GM23338 (cell line): Measurements from ENCODE around the gene FUT4. TPM values are rescaled to one million over a fixed set of nuclear protein-coding genes. Genes with fewer than 3 reads are reported as not detected.
"Not testable (repeated sequence)": the region's sequence is repeated elsewhere in the genome, so short reads cannot be mapped to it uniquely, and the experiment has no call there.

Source experiments
- ATAC-seq: fragments of 200-7000 bp; cut with Tn5 transposase; 3 replicates; pipeline ENCODE4 v1.9.1; 2020
- DNase-seq: peaks from one replicate; pipeline ENCODE4 v3.0.0-alpha.2; 2015; ENCODE audit warnings: low spot score
- H2AFZ ChIP-seq: fragments of 200-600 bp; sonication (generic); 2 replicates; pipeline ENCODE4 v1.8.0; 2016; ENCODE audit warnings: antibody characterized with exemption, mild to moderate bottlenecking, moderate library complexity
- H3F3A ChIP-seq: fragments of 200-600 bp; sonication (generic); replicated peaks from 2 replicates; pipeline ENCODE4 v1.8.0; 2017; ENCODE audit warnings: antibody characterized with exemption, mixed run types, low read depth
- H3K27ac ChIP-seq: fragments of 200-600 bp; sonication (generic); 2 replicates; pipeline ENCODE4 v1.6.1; 2016; ENCODE audit warnings: low read depth
- H3K27me3 ChIP-seq: fragments of 200-600 bp; sonication (generic); 2 replicates; pipeline ENCODE4 v1.8.0; 2016; ENCODE audit warnings: mild to moderate bottlenecking, mixed run types, moderate library complexity; ENCODE audit not compliant: insufficient read depth
- H3K36me3 ChIP-seq: fragments of 200-600 bp; sonication (generic); 2 replicates; pipeline ENCODE4 v1.8.0; 2016; ENCODE audit warnings: mild to moderate bottlenecking; ENCODE audit not compliant: insufficient read depth
- H3K4me1 ChIP-seq: fragments of 200-600 bp; sonication (generic); 2 replicates; pipeline ENCODE4 v1.8.0; 2016; ENCODE audit warnings: mild to moderate bottlenecking, moderate library complexity; ENCODE audit not compliant: insufficient read depth
- H3K4me2 ChIP-seq: fragments of 200-600 bp; sonication (generic); 2 replicates; pipeline ENCODE4 v1.7.1; 2017; ENCODE audit warnings: mixed run types
- H3K4me3 ChIP-seq: fragments of 200-600 bp; sonication (generic); 2 replicates; pipeline ENCODE4 v1.6.1; 2016; ENCODE audit warnings: mixed run types
- H3K79me2 ChIP-seq: fragments of 200-600 bp; sonication (generic); replicated peaks from 2 replicates; pipeline ENCODE4 v1.8.0; 2017; ENCODE audit warnings: mild to moderate bottlenecking; ENCODE audit not compliant: insufficient read depth
- H3K9me2 ChIP-seq: fragments of 200-600 bp; sonication (generic); 2 replicates; pipeline ENCODE4 v1.8.0; 2017; ENCODE audit not compliant: insufficient read depth
- H4K20me1 ChIP-seq: fragments of 200-600 bp; sonication (generic); replicated peaks from 2 replicates; pipeline ENCODE4 v1.8.0; 2017; ENCODE audit warnings: mild to moderate bottlenecking; ENCODE audit not compliant: insufficient read depth
- H3K27ac Mint-ChIP-seq: 2 replicates; pipeline ENCODE4 v1.8.0; 2020; ENCODE audit warnings: inconsistent platforms, mild to moderate bottlenecking, moderate library complexity, mixed read lengths
- H3K27me3 Mint-ChIP-seq: 3 replicates; pipeline ENCODE4 v1.8.0; 2022; ENCODE audit warnings: low read depth, mild to moderate bottlenecking, moderate library complexity, mixed read lengths, inconsistent platforms; ENCODE audit not compliant: insufficient read depth, poor library complexity
- H3K36me3 Mint-ChIP-seq: 3 replicates; pipeline ENCODE4 v1.8.0; 2021; ENCODE audit warnings: low read depth, mild to moderate bottlenecking, inconsistent platforms, moderate library complexity, mixed read lengths
- H3K4me1 Mint-ChIP-seq: 3 replicates; pipeline ENCODE4 v1.8.0; 2020; ENCODE audit warnings: mild to moderate bottlenecking, inconsistent platforms, mixed read lengths
- H3K4me3 Mint-ChIP-seq: 3 replicates; pipeline ENCODE4 v1.8.0; 2021; ENCODE audit warnings: moderate library complexity, mild to moderate bottlenecking, inconsistent platforms, mixed read lengths
- H3K9me3 Mint-ChIP-seq: 3 replicates; pipeline ENCODE4 v1.8.0; 2020; ENCODE audit warnings: moderate library complexity, mild to moderate bottlenecking, inconsistent platforms, mixed read lengths
- CREB1 ChIP-seq: fragments of 250-450 bp; sonication (Bioruptor Pico); IDR thresholded peaks from 2 replicates; pipeline ENCODE4 v1.5.0; 2020; ENCODE audit warnings: low read depth, mild to moderate bottlenecking, moderate library complexity
- EZH2phosphoT487 ChIP-seq: fragments of 200-600 bp; sonication (generic); IDR thresholded peaks from one replicate; pipeline ENCODE4 v1.8.1; 2018; ENCODE audit warnings: antibody characterized with exemption; ENCODE audit not compliant: unreplicated experiment
- JUNB ChIP-seq: IDR thresholded peaks from one replicate; pipeline ENCODE4 v1.6.1; 2016; ENCODE audit warnings: antibody characterized with exemption; ENCODE audit not compliant: unreplicated experiment
- NANOG ChIP-seq: IDR thresholded peaks from 2 replicates; pipeline ENCODE4 v1.6.1; 2016; ENCODE audit warnings: antibody characterized with exemption, borderline replicate concordance
- POLR2AphosphoS5 ChIP-seq: IDR thresholded peaks from 2 replicates; pipeline ENCODE4 v1.6.1; 2016; ENCODE audit warnings: antibody characterized with exemption, low read depth
- STAT1 ChIP-seq: IDR thresholded peaks from one replicate; pipeline ENCODE4 v1.6.1; 2016; ENCODE audit warnings: antibody characterized with exemption; ENCODE audit not compliant: unreplicated experiment
- ZNF331 ChIP-seq: fragments of 250-450 bp; sonication (Bioruptor Pico); IDR thresholded peaks from 2 replicates; pipeline ENCODE4 v1.5.0; 2020; ENCODE audit warnings: low read depth, mild to moderate bottlenecking, moderate library complexity
- polyA plus RNA-seq: library from polyadenylated mRNA; unstranded; fragments of >200 nt; fragmentation: Nextera tagmentation; extraction: Ambion mirVana; gene quantifications from 2 replicates; pipeline ENCODE4 v1.2.1, GENCODE V29; 2016
- total RNA-seq: library from RNA; depleted of rRNA; stranded (reverse); fragments of >200 nt; shearing (Covaris generic); gene quantifications from 2 replicates; pipeline ENCODE4 v1.2.3, GENCODE V29; 2014
- TF ChIP-seq, protein P1 (sequence below): IDR thresholded peaks from one replicate; pipeline ENCODE4 v1.6.1; 2018; ENCODE audit warnings: antibody characterized with exemption; ENCODE audit not compliant: unreplicated experiment
- TF ChIP-seq, protein P2 (sequence below), 2 experiments: fragments of 200-600 bp in 1 of 2; sonication (generic) in 1 of 2; conservative IDR thresholded peaks; 2 replicates each; pipeline versions ENCODE4 v1.5.1 to v1.6.1; 2016 to 2017; ENCODE audit warnings: antibody characterized with exemption in 2 of 2, low read depth in 2 of 2, mild to moderate bottlenecking in 2 of 2, moderate library complexity in 1 of 2
- TF ChIP-seq, protein P3 (sequence below): IDR thresholded peaks from 2 replicates; pipeline ENCODE4 v1.6.1; 2016; ENCODE audit warnings: antibody characterized with exemption

The FUT4 gene
- total and polyA plus RNA-seq, 2 experiments from 2014 or later: 2.4 to 7.4 TPM

DNA sequence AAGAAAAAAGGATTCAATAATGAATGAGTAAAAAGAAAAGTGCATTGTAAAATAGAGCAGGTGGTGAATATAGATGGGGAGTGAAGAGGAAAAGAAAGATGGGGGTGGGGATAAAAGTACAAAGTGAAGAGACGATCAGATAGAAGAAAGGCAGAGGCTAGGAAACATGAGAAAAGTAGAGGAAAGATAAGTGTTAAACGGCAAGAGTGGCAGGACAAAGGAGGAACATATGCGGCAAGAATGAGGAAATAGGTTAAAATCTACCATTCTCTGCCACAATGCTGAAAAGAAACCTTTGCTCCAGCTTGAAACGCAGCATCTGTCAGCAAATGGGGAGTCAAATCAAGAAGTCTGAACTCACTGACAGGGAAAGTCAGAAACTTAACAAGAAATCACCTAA lies 6.8 kb downstream of the FUT4 start (continued):
- TF ChIP-seq, protein P1, sequence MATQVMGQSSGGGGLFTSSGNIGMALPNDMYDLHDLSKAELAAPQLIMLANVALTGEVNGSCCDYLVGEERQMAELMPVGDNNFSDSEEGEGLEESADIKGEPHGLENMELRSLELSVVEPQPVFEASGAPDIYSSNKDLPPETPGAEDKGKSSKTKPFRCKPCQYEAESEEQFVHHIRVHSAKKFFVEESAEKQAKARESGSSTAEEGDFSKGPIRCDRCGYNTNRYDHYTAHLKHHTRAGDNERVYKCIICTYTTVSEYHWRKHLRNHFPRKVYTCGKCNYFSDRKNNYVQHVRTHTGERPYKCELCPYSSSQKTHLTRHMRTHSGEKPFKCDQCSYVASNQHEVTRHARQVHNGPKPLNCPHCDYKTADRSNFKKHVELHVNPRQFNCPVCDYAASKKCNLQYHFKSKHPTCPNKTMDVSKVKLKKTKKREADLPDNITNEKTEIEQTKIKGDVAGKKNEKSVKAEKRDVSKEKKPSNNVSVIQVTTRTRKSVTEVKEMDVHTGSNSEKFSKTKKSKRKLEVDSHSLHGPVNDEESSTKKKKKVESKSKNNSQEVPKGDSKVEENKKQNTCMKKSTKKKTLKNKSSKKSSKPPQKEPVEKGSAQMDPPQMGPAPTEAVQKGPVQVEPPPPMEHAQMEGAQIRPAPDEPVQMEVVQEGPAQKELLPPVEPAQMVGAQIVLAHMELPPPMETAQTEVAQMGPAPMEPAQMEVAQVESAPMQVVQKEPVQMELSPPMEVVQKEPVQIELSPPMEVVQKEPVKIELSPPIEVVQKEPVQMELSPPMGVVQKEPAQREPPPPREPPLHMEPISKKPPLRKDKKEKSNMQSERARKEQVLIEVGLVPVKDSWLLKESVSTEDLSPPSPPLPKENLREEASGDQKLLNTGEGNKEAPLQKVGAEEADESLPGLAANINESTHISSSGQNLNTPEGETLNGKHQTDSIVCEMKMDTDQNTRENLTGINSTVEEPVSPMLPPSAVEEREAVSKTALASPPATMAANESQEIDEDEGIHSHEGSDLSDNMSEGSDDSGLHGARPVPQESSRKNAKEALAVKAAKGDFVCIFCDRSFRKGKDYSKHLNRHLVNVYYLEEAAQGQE: no peak
- TF ChIP-seq JUNB (no peak), STAT1 (no peak), CREB1 (CRISPR knock-in tag) (no peak), POLR2AphosphoS5 (no peak), NANOG (no peak), ZNF331 (CRISPR knock-in tag) (no peak)
- TF ChIP-seq, protein P2, sequence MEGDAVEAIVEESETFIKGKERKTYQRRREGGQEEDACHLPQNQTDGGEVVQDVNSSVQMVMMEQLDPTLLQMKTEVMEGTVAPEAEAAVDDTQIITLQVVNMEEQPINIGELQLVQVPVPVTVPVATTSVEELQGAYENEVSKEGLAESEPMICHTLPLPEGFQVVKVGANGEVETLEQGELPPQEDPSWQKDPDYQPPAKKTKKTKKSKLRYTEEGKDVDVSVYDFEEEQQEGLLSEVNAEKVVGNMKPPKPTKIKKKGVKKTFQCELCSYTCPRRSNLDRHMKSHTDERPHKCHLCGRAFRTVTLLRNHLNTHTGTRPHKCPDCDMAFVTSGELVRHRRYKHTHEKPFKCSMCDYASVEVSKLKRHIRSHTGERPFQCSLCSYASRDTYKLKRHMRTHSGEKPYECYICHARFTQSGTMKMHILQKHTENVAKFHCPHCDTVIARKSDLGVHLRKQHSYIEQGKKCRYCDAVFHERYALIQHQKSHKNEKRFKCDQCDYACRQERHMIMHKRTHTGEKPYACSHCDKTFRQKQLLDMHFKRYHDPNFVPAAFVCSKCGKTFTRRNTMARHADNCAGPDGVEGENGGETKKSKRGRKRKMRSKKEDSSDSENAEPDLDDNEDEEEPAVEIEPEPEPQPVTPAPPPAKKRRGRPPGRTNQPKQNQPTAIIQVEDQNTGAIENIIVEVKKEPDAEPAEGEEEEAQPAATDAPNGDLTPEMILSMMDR (conservative IDR thresholded peaks at IDR 0.05; ENCODE audit: low read depth in 2 of 2): no peak
- TF ChIP-seq, protein P3, sequence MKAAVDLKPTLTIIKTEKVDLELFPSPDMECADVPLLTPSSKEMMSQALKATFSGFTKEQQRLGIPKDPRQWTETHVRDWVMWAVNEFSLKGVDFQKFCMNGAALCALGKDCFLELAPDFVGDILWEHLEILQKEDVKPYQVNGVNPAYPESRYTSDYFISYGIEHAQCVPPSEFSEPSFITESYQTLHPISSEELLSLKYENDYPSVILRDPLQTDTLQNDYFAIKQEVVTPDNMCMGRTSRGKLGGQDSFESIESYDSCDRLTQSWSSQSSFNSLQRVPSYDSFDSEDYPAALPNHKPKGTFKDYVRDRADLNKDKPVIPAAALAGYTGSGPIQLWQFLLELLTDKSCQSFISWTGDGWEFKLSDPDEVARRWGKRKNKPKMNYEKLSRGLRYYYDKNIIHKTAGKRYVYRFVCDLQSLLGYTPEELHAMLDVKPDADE: no peak

DNA sequence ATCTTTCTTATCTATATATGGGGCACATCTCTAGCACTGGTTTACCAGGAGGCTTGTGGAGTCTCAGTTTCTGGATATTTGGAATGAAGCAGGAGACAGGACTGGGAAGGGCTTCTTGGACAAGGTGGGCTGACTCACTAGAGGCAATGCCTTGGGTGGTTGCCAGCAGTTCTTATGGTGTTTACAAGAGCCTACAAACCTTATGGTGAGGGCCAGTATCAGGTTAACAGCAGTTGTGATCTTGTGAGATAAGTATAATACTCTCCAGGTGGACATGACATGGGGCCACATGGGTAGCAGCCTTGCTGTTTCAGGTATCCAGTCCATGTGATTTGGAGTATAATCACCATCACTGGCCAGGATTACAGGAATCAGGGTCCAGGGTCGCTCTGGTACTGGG lies 10.2 kb downstream of the FUT4 start:
- Histone ChIP-seq H4K20me1 (no peaks in the 10 kb centered on the region; the same call in 1 of the 2 replicates), H3K4me2 (no peak overlapping the region), H3K79me2 (no peaks in the 10 kb centered on the region), H3K27ac (no peak overlapping the region), H3K4me3 (no peak overlapping the region), H2AFZ (no peak overlapping the region), H3K4me1 (no peaks in the 10 kb centered on the region), H3F3A (no peaks in the 10 kb centered on the region), H3K9me2 (no peaks in the 10 kb centered on the region), H3K36me3 (no peaks in the 10 kb centered on the region), H3K27me3 (no peaks in the 10 kb centered on the region)
- ATAC-seq (no peak), DNase-seq (no peak)
- Mint-ChIP-seq H3K36me3 (no peaks in the 10 kb centered on the region), H3K4me3 (no peak overlapping the region), H3K9me3 (no peaks in the 10 kb centered on the region), H3K27ac (no peak overlapping the region), H3K27me3 (peaks cover 2% of the 10 kb centered on the region), H3K4me1 (no peaks in the 10 kb centered on the region)
- TF ChIP-seq POLR2AphosphoS5 (no peak), EZH2phosphoT487 (no peak)

DNA sequence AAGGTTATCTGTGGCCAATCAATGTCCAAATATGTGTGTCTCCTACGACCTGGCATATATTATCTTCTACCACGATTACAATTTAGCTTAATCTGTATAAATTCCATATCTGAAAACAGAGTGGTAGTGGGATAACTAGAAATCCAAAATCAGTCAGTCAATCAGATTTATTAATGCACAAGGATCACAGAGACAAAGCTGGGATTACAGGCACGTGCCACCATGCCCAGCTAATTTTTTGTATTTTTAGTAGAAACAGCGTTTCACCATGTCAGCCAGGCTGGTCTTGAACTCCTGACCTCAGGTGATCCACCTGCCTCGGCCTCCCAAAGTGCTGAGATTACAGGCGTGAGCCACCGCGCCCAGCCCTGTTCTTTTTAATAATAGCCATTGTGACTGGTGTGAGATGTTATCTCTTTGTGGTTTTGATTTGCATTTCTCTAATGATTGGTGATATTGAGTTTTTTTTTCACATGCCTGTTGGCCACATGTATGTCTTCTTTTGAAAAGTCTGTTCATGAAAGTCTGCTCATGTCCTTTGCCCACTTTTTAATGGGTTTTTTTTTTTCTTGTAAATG lies 12.1 kb downstream of the FUT4 start:
- H3F3A ChIP-seq: not testable (repeated sequence)

More for the DNA sequence above, 12.1 kb downstream of the FUT4 start:
- not testable (repeated sequence) for H3K4me1 ChIP-seq, H2AFZ ChIP-seq, H3K4me1 Mint-ChIP-seq, H3K4me2 ChIP-seq, H3K27ac ChIP-seq, H4K20me1 ChIP-seq, H3K36me3 ChIP-seq, H3K4me3 Mint-ChIP-seq, ATAC-seq, H3K9me3 Mint-ChIP-seq, H3K36me3 Mint-ChIP-seq, DNase-seq, H3K27me3 ChIP-seq, H3K27me3 Mint-ChIP-seq, H3K79me2 ChIP-seq, H3K9me2 ChIP-seq, H3K27ac Mint-ChIP-seq, H3K4me3 ChIP-seq
